OCI-LY7 (cell line): ENCODE results near the gene CLINT1. TPM values are rescaled to one million over a fixed set of nuclear protein-coding genes. Genes with fewer than 3 reads are reported as not detected.
A peak's percentile ranks its signal among the peaks of the same experiment; 100 is the strongest.

Source experiments
- BruUV-seq: library from RNA; stranded (reverse); fragments of 400-500 nt; replicated peaks from 2 replicates; lab custom pipeline; 2021; lab: Mats Ljungman, UMichigan
- CTCF ChIA-PET: fragments of 300-600 bp; sonication (Branson Sonifier 250); formaldehyde crosslinking; loops from one replicate; lab custom pipeline; 2022; ENCODE audit warnings: antibody characterized with exemption; ENCODE audit not compliant: unreplicated experiment; lab: Charles Lee
- POLR2A ChIA-PET: fragments of 300-600 bp; sonication (Branson Sonifier 250); formaldehyde crosslinking; loops from one replicate; lab custom pipeline; 2022; ENCODE audit warnings: antibody characterized with exemption; lab: Charles Lee
- DNase-seq: peaks from one replicate; pipeline ENCODE4 v3.0.0-alpha.2; 2015; ENCODE audit warnings: low spot score
- H2AFZ ChIP-seq: fragments of 200-600 bp; sonication (generic), shearing (Covaris generic); 2 replicates; pipeline ENCODE4 v1.6.1; 2014; ENCODE audit warnings: mild to moderate bottlenecking, antibody characterized with exemption, low read length, moderate library complexity
- H3K27ac ChIP-seq: fragments of 200-600 bp; sonication (generic); 2 replicates; pipeline ENCODE4 v1.5.1; 2014; ENCODE audit warnings: mixed run types, low read depth, mild to moderate bottlenecking, moderate library complexity, low read length, inconsistent platforms; ENCODE audit not compliant: poor library complexity, severe bottlenecking
- H3K36me3 ChIP-seq: fragments of 200-600 bp; sonication (generic); 2 replicates; pipeline ENCODE4 v1.6.1; 2014; ENCODE audit warnings: mild to moderate bottlenecking, antibody characterized with exemption, low read length, moderate library complexity, mixed read lengths; ENCODE audit not compliant: insufficient read depth
- H3K4me1 ChIP-seq: fragments of 200-600 bp; sonication (generic); 2 replicates; pipeline ENCODE4 v1.5.1; 2014; ENCODE audit warnings: mild to moderate bottlenecking, low read length; ENCODE audit not compliant: insufficient read depth, poor library complexity, severe bottlenecking
- H3K4me2 ChIP-seq: fragments of 200-600 bp; sonication (generic); 2 replicates; pipeline ENCODE4 v1.6.1; 2014; ENCODE audit warnings: mild to moderate bottlenecking, low read length
- H3K4me3 ChIP-seq: fragments of 200-600 bp; sonication (generic); 2 replicates; pipeline ENCODE4 v1.5.1; 2014; ENCODE audit warnings: mild to moderate bottlenecking, low read depth, low read length; ENCODE audit not compliant: poor library complexity, severe bottlenecking
- H3K79me2 ChIP-seq: fragments of 200-600 bp; sonication (generic); 2 replicates; pipeline ENCODE4 v1.6.1; 2016; ENCODE audit warnings: low read depth, mild to moderate bottlenecking, low read length, moderate library complexity, mixed read lengths; ENCODE audit not compliant: insufficient read depth
- H3K9me2 ChIP-seq: fragments of 200-600 bp; sonication (generic); 2 replicates; pipeline ENCODE4 v1.6.1; 2016; ENCODE audit warnings: mild to moderate bottlenecking, low read length, mixed read lengths; ENCODE audit not compliant: insufficient read depth
- H3K9me3 ChIP-seq: fragments of 200-600 bp; sonication (generic); 2 replicates; pipeline ENCODE4 v1.6.1; 2014; ENCODE audit warnings: mild to moderate bottlenecking, mixed run types, low read length, mixed read lengths
- H4K20me1 ChIP-seq: fragments of 200-600 bp; sonication (generic); 2 replicates; pipeline ENCODE4 v1.6.1; 2014; ENCODE audit warnings: mild to moderate bottlenecking, antibody characterized with exemption, low read length, moderate library complexity, mixed read lengths; ENCODE audit not compliant: insufficient read depth
- CTCF ChIP-seq: fragments of 200-600 bp; sonication (generic); conservative IDR thresholded peaks from 2 replicates; pipeline ENCODE4 v1.5.1; 2014; ENCODE audit warnings: mild to moderate bottlenecking, antibody characterized with exemption, low read length, moderate library complexity, mixed read lengths
- EZH2phosphoT487 ChIP-seq: fragments of 200-600 bp; sonication (generic); IDR thresholded peaks from 2 replicates; pipeline ENCODE4 v1.6.1; 2018; ENCODE audit warnings: low read depth, borderline replicate concordance, mild to moderate bottlenecking, mixed run types, antibody characterized with exemption, low read length, moderate library complexity, mixed read lengths
- intact Hi-C: fragments of 100-400 bp; cut with micrococcal nuclease; formaldehyde crosslinking; loops from one replicate; pipeline ENCODE4 v1.10.0; 2022; ENCODE audit not compliant: unreplicated experiment
- total RNA-seq, 2 experiments: library from RNA; depleted of rRNA in 1 of 2; stranded (reverse); fragments of >200 nt in 1 of 2; shearing (Covaris generic) in 1 of 2; gene quantifications; 2 replicates each; pipeline ENCODE4 v1.2.3, GENCODE V29; 2014 to 2022

Gene CLINT1
- total RNA-seq, 2 experiments from 2014 or later, result 107 to 135 TPM

GRCh38 chr5:157870837-157871834, 12.2 kb upstream of the CLINT1 start:
- Histone ChIP-seq H4K20me1 (no peaks in the 10 kb centered on the region), H3K9me2 (no peaks in the 10 kb centered on the region), H3K79me2 (no peaks in the 10 kb centered on the region), H3K4me1 (peaks cover 30% of the 10 kb centered on the region), H3K4me3 (no peak overlapping the region), H3K4me2 (no peak overlapping the region), H3K36me3 (no peaks in the 10 kb centered on the region), H2AFZ (peak overlapping the region; percentile 46; the same call in 1 of the 2 replicates), H3K9me3 (peaks cover 14% of the 10 kb centered on the region; the same call in 1 of the 2 replicates), H3K27ac (no peak overlapping the region)
- no peak for DNase-seq
- POLR2A ChIA-PET, result interaction anchor here (0.6 kb wide), 1 partner anchor 21 kb away, joined by 7 read pairs; no protein-coding TSS in a partner anchor
- intact Hi-C loops, result no loop called here
- no TSS peak for BruUV-seq
- CTCF ChIA-PET, result no interaction called here
- TF ChIP-seq EZH2phosphoT487 (no peak), CTCF (no peak)

GRCh38 chr5:157867751-157868387, 8.9 kb upstream of the CLINT1 start:
- no peaks in the 10 kb centered on the region for H4K20me1 ChIP-seq
- H3K4me2 ChIP-seq, result 0 out of 2 replicates have a peak overlapping the region, but pooled peaks have one; percentile 16
- H3K9me2 ChIP-seq, result no peaks in the 10 kb centered on the region
- peaks cover 44% of the 10 kb centered on the region for H3K4me1 ChIP-seq
- no TSS peak for BruUV-seq
- H3K27ac ChIP-seq, result no peak overlapping the region
- DNase-seq, result peak; percentile 20
- no peaks in the 10 kb centered on the region for H3K36me3 ChIP-seq
- intact Hi-C loops, result no loop called here
- peak overlapping the region; percentile 44 for H2AFZ ChIP-seq
- ChIA-PET POLR2A (interaction anchor here (1.0 to 1.8 kb wide), 5 partner anchors 9 to 41 kb away, joined by 3 to 7 read pairs (median 4); no protein-coding TSS in a partner anchor), CTCF (interaction anchor here (0.6 kb wide), 1 partner anchor 46 kb away, joined by 3 read pairs; no protein-coding TSS in a partner anchor)
- no peak for TF ChIP-seq CTCF
- H3K9me3 ChIP-seq, result peaks cover 14% of the 10 kb centered on the region; the same call in 1 of the 2 replicates
- H3K79me2 ChIP-seq, result no peaks in the 10 kb centered on the region
- H3K4me3 ChIP-seq, result no peak overlapping the region
